GM04503 (cell line): ENCODE measurements around the gene AGBL4.
"Not testable (repeated sequence)": the region's sequence is repeated elsewhere in the genome, so short reads cannot be mapped to it uniquely, and the experiment has no call there.

Experiments
- DNase-seq: peaks from one replicate; pipeline ENCODE4 v3.0.0-alpha.2; 2012; ENCODE audit warnings: low read depth

AGBL4 gene

GRCh38 chr1:49306507-49307070 is 717.2 kb downstream of the AGBL4 start:
- no peak for DNase-seq

DNA sequence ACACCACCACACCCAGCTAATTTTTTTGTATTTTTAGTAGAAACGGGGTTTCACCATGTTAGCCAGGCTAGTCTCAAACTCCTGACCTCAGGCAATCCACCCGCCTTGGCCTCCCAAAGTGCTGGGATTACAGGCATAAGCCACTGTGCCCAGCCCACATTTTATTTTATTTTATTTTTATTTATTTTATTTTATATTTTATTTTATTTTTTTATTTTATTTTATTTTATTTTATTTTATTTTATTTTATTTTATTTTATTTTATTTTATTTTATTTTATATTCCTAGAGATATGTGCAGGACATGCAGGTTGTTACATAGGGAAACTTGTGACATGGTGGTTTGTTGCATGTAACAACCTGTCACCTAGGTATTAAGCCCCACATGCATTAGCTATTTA is 721.4 kb downstream of the AGBL4 start:
- not testable (repeated sequence) for DNase-seq

DNA sequence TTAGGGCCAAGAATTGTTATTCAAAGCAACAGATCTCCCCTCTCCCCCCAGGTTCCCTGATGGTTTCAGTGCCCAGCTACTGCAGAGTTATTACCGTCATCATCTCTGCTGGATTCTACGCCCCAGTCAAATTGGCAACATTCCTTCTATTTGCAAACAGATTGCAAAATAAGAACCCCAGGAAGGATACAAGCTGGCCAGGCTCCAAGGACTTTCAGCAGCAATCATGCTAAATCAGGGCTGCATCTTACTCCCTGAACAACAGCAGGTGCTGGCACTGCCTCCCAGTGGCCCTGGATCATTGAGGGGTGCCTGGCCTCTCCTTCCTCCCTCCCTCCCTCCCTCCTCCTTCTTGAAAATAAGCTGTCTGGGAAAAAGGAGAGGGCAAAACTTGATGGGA is 725.5 kb downstream of the AGBL4 start:
- no peak for DNase-seq

- no peak for DNase-seq
These were observed 726.0 kb downstream of the AGBL4 start for GRCh38 chr1:49297783-49298182.

GRCh38 chr1:49294539-49294938 is 729.2 kb downstream of the AGBL4 start:
- no peak for DNase-seq

DNA sequence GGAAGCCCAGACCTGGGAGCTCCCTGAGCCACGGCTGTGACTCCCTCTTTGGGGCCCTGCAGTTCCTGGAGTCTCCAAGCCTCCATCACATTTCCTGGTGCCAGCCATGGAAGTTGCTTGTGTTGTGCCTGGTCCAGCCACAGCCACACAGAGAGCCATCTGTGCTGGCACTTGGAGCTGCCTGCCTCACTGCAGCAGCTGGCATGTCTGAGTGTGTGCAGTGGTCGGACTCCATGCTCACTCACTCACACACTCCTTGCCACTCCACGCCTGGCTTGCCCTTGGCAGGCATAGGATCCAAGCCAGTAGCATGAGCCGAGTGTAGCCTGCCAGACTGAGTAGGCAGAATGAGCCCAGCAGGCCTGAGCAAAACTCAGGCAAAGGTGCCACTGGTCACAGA is 730.7 kb downstream of the AGBL4 start:
- no peak for DNase-seq

- not testable (repeated sequence) for DNase-seq
These were observed 766.3 kb downstream of the AGBL4 start for GRCh38 chr1:49257211-49258049.

- DNase-seq = no peak
These were observed 770.8 kb downstream of the AGBL4 start for GRCh38 chr1:49252917-49253316.

- no peak for DNase-seq
These were observed 772.6 kb downstream of the AGBL4 start for GRCh38 chr1:49251019-49251784.

DNA sequence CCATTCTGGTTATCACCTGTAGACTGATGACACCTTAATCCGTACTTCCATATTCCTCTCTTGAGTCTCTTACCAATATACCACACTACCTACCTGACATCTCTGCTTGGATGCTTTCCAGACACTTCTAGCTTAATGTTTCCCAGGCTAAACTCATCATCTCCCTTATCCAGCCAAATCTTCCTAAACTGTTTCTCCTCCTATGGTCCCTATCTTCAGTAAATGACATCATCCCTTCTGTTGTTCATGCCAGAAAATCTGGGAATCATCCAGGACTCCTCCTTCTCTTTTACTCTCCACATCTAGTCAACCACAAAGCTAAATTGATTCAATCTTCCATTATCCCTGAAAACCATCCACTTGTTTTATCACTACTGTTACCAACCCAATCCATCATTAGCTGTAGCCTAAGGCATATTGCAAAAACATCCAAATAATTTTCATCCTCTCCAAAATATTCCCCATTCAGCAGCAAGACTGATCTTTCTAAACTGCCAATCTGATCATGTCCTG is 783.0 kb downstream of the AGBL4 start:
- no peak for DNase-seq

DNA sequence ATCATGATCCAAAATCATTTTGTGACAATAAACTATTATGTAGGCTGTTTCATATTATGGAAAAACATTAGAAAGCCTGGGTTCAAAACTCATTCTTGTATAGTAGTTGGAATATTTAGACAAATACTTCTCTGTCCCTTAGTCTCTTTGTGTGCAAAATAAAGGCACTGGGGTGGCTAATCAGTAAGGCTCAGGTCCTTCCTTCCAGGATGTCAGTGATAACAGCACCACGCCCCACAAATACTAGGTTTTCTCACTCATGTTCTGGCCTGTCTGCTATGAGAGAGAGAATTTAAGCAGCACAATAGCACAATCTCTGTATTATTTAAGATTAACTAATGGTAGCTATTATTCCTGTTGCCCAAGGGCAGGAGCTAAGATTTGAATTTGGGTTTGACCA is 788.8 kb downstream of the AGBL4 start:
- DNase-seq = no peak

GRCh38 chr1:49229555-49229954 is 794.2 kb downstream of the AGBL4 start:
- DNase-seq = no peak

- no peak for DNase-seq
These were observed 797.0 kb downstream of the AGBL4 start for GRCh38 chr1:49226758-49227157.

DNA sequence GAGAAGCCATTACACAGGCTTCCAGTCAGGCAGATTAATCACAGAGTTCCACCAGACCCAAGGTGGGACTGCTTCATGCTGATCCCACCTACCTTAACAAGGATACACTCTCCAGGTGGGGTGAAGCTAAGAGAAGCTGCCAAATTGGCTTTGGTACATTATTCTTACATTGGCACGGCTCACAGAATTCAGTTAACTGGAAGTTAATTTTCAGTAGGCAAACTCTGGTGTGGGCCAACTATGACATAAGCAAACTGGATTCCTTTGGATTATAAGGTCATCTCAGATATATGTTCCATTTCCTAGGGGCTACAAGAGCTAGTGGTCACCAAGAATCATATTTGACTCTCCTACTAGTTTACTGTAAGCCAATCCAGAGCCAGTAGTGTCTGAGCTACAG is 798.3 kb downstream of the AGBL4 start:
- no peak for DNase-seq

- no peak for DNase-seq
These were observed 810.5 kb downstream of the AGBL4 start for GRCh38 chr1:49213301-49213700.

- DNase-seq = no peak
These were observed 815.0 kb downstream of the AGBL4 start for GRCh38 chr1:49208712-49209111.

- no peak for DNase-seq
These were observed 819.0 kb downstream of the AGBL4 start for GRCh38 chr1:49204720-49205119.

DNA sequence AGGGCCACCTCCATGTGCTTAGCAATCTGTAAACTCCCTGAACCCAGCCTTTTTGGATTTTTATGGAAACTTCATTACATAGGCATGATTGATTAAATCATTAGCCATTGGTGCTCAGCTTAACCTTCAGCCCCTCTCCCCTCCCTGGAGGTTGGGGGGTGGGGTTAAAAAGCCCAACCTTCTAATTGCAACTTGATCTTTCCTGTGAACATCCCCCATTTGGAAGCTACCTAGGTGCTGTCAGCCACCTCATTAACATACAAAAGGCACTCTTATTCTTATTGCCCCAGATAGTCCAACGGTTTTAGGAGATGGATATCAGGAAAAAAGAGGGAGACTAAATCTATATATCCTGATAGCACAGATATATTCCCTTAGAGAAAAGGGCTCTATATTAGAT is 823.0 kb downstream of the AGBL4 start:
- DNase-seq = no peak

GRCh38 chr1:49199564-49199963 is 824.2 kb downstream of the AGBL4 start:
- no peak for DNase-seq

DNA sequence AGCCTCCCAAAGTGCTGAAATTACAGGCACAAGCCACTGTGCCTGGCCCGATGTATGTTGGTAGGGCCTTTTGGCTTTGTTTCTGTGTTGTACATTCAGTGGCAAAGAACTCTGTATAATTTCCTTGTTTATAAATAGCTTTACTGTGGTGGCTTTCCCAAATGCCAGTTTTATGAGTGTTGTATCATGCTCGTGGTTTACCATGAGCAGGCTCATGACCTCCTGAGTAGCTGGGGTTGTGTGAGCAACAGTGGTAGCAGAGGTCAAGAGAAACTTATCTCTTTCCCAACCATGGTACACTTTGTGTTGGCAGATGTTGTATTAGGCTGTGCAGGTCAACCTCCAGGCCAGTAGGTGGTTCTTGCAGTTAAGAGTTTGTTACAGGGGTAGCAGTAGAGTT is 826.7 kb downstream of the AGBL4 start:
- DNase-seq = peak; percentile 34

GRCh38 chr1:49190138-49190537 is 833.6 kb downstream of the AGBL4 start:
- no peak for DNase-seq

- no peak for DNase-seq
These were observed 836.7 kb downstream of the AGBL4 start for GRCh38 chr1:49187056-49187455.

DNA sequence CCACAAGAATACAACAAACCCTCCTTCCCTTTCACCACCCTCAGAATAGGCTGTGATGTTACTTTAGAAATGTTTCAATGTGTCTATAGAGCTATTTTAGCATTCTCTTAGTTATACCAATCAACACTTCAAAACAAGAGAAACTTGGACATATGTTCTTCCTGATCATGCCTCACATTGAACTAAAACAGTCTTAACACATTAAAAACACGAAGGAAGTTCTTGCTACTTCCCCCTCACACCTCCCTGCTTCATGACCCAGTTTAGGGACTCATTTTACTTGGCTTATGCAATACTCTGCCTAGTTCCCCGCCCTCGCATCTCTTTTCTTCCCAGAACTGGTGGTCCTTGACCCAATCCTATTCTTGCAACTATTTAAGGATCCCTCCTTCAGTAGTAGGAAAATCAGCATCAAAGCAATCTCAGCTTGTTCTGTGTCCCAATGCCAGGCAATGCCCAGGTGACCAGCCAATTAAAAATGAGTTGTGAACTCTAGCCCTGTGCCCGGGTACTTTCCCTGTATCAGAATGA is 838.2 kb downstream of the AGBL4 start:
- DNase-seq = no peak
